ENCODE results near the gene RFX3.

Gene RFX3

DNA sequence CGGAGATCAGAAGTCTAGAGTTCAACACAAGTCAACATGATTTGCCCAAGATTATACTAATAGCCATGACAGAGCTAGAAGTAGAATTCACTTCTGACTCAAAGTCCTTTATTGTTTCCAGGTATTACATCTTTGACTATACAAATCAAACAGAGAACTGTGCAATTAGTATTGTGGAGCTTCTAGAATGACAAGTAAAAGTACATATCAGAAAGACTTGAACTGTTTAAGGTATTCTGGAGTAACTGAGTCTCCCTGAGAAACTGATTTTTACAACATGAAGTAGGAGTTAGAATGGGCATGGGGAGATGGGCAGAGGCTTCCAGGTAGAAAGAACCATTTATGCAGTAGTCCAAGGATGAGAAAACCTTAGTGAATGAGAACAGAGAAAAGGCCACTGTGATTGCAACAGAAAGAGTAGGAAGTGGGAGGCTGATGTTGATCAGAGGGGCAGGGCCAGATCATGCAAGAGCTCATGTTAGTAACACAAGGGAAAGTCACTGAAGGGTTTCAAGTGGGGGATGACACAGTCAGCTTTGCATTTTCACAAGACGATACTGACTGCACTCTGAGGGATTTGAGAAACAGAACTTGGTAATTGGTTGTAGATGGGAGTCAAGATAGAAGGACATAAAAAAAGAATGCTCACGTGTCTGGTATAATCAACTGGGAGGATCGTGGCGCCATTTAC lies 280.7 kb downstream of the RFX3 start:
- no peak overlapping the region for H3K4me2 ChIP-seq (ENCODE audit: low read length)
- H3K79me2 ChIP-seq (ENCODE audit: control insufficient read depth, low read length) = no peaks in the 10 kb centered on the region
- H3K27ac ChIP-seq (ENCODE audit: low read depth, low read length) = no peak overlapping the region
- H3K9me2 ChIP-seq (replicated peaks; ENCODE audit: control insufficient read depth, low read length) = no peaks in the 10 kb centered on the region
- H3K27me3 ChIP-seq (ENCODE audit: control insufficient read depth, low read length) = no peaks in the 10 kb centered on the region
- TF ChIP-seq EZH2phosphoT487 (IDR thresholded peaks at IDR 0.05; ENCODE audit: borderline replicate concordance, low read length) = no peak
- TF ChIP-seq, protein P1, sequence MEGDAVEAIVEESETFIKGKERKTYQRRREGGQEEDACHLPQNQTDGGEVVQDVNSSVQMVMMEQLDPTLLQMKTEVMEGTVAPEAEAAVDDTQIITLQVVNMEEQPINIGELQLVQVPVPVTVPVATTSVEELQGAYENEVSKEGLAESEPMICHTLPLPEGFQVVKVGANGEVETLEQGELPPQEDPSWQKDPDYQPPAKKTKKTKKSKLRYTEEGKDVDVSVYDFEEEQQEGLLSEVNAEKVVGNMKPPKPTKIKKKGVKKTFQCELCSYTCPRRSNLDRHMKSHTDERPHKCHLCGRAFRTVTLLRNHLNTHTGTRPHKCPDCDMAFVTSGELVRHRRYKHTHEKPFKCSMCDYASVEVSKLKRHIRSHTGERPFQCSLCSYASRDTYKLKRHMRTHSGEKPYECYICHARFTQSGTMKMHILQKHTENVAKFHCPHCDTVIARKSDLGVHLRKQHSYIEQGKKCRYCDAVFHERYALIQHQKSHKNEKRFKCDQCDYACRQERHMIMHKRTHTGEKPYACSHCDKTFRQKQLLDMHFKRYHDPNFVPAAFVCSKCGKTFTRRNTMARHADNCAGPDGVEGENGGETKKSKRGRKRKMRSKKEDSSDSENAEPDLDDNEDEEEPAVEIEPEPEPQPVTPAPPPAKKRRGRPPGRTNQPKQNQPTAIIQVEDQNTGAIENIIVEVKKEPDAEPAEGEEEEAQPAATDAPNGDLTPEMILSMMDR (IDR thresholded peaks at IDR 0.05; ENCODE audit: low read depth, low read length, poor library complexity, severe bottlenecking) = no peak
- H4K20me1 ChIP-seq (ENCODE audit: control insufficient read depth, insufficient read depth, low read depth, low read length) = no peaks in the 10 kb centered on the region
- H3K36me3 ChIP-seq (ENCODE audit: control insufficient read depth, low read length) = no peaks in the 10 kb centered on the region
- H3K4me1 ChIP-seq (ENCODE audit: control insufficient read depth, low read length) = no peaks in the 10 kb centered on the region
- no peaks in the 10 kb centered on the region for H3F3A ChIP-seq (ENCODE audit: control insufficient read depth, insufficient read depth)
- no peaks in the 10 kb centered on the region for H3K9me3 ChIP-seq (ENCODE audit: control insufficient read depth, insufficient read depth, low read length)
- no peak overlapping the region for H3K4me3 ChIP-seq (ENCODE audit: low read length)

DNA sequence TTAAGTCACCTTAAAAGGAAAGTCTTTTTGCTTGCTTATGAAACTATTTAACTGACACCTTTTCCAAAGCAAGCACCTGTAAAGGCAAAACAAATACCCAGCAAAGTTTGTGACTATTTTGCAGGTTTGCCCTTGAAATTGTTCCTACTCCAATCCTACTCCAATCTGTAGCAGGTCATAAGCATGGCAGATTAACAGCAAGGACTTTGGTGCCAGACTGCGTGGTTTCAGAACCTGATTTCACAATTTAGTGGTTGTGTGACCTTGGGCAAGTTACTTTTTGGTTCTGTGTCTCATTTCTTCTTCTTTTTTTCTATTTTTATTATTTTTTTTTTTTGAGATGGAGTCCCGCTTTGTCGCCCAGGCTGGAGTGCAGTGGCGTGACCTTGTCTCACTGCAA lies 282.1 kb downstream of the RFX3 start:
- no peaks in the 10 kb centered on the region for H3F3A ChIP-seq (ENCODE audit: control insufficient read depth, insufficient read depth)
- H3K27ac ChIP-seq (ENCODE audit: low read depth, low read length) = no peak overlapping the region
- H3K36me3 ChIP-seq (ENCODE audit: control insufficient read depth, low read length) = no peaks in the 10 kb centered on the region
- no peaks in the 10 kb centered on the region for H3K9me2 ChIP-seq (replicated peaks; ENCODE audit: control insufficient read depth, low read length)
- H3K4me3 ChIP-seq (ENCODE audit: low read length) = no peak overlapping the region
- no peaks in the 10 kb centered on the region for H3K79me2 ChIP-seq (ENCODE audit: control insufficient read depth, low read length)
- TF ChIP-seq EZH2phosphoT487 (IDR thresholded peaks at IDR 0.05; ENCODE audit: borderline replicate concordance, low read length) = no peak
- TF ChIP-seq, protein P1 (IDR thresholded peaks at IDR 0.05; ENCODE audit: low read depth, low read length, poor library complexity, severe bottlenecking) = no peak
- H3K9me3 ChIP-seq (ENCODE audit: control insufficient read depth, insufficient read depth, low read length) = no peaks in the 10 kb centered on the region
- no peak overlapping the region for H3K4me2 ChIP-seq (ENCODE audit: low read length)
- no peaks in the 10 kb centered on the region for H4K20me1 ChIP-seq (ENCODE audit: control insufficient read depth, insufficient read depth, low read depth, low read length)
- no peaks in the 10 kb centered on the region for H3K4me1 ChIP-seq (ENCODE audit: control insufficient read depth, low read length)
- no peaks in the 10 kb centered on the region for H3K27me3 ChIP-seq (ENCODE audit: control insufficient read depth, low read length)

- no peaks in the 10 kb centered on the region for H4K20me1 ChIP-seq (ENCODE audit: control insufficient read depth, insufficient read depth, low read depth, low read length)
- no peaks in the 10 kb centered on the region for H3K27me3 ChIP-seq (ENCODE audit: control insufficient read depth, low read length)
- TF ChIP-seq, protein P1 (IDR thresholded peaks at IDR 0.05; ENCODE audit: low read depth, low read length, poor library complexity, severe bottlenecking) = no peak
- TF ChIP-seq EZH2phosphoT487 (IDR thresholded peaks at IDR 0.05; ENCODE audit: borderline replicate concordance, low read length) = no peak
- H3K27ac ChIP-seq (ENCODE audit: low read depth, low read length) = no peak overlapping the region
- no peaks in the 10 kb centered on the region for H3K4me1 ChIP-seq (ENCODE audit: control insufficient read depth, low read length)
- H3K36me3 ChIP-seq (ENCODE audit: control insufficient read depth, low read length) = no peaks in the 10 kb centered on the region
- no peaks in the 10 kb centered on the region for H3K9me2 ChIP-seq (replicated peaks; ENCODE audit: control insufficient read depth, low read length)
- no peaks in the 10 kb centered on the region for H3K9me3 ChIP-seq (ENCODE audit: control insufficient read depth, insufficient read depth, low read length)
- H3K4me2 ChIP-seq (ENCODE audit: low read length) = no peak overlapping the region
- no peak overlapping the region for H3K4me3 ChIP-seq (ENCODE audit: low read length)
- H3F3A ChIP-seq (ENCODE audit: control insufficient read depth, insufficient read depth) = no peaks in the 10 kb centered on the region
- no peaks in the 10 kb centered on the region for H3K79me2 ChIP-seq (ENCODE audit: control insufficient read depth, low read length)
These were observed 284.5 kb downstream of the RFX3 start for GRCh38 chr9:3241290-3241689.

Measured in DOHH2 (cell line).